Activated gamma-delta T cell treated with Interleukin-2 at 50 U/mL for 16 hours (primary cell): ENCODE results near the gene DNALI1.
A peak's percentile ranks its signal among the peaks of the same experiment; 100 is the strongest.
"Not testable (repeated sequence)": the region's sequence is repeated elsewhere in the genome, so short reads cannot be mapped to it uniquely, and the experiment has no call there.

Experiments
- DNase-seq: peaks from one replicate; pipeline ENCODE4 v3.0.0-alpha.2; 2020

The DNALI1 gene

DNA sequence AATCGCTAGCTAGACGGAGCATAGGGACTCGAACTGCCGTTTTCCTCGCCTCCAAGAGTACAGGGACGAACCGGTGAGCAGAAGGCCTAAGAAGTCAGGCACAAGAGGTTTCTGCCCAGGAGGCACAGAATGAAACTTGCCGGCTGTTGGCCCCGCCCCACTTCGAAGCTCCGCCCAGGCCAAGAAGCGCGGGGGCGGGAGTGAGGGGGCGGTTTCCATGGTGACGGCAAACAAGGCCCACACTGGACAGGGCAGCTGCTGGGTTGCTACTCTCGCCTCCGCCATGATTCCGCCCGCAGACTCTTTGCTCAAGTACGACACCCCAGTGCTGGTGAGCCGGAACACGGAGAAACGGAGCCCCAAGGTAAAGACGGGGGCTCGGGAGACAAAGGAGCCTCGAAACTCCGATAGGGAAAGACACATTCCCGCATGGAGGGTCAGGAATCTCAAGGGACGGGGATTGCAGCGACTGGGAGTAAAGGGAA, at the start of gene DNALI1:
DNALI1 (plus strand) TSS at position 229 of the 485 bp plus-strand sequence; CDS start at position 284, 55 bp downstream.
- DNase-seq, result no peak

DNA sequence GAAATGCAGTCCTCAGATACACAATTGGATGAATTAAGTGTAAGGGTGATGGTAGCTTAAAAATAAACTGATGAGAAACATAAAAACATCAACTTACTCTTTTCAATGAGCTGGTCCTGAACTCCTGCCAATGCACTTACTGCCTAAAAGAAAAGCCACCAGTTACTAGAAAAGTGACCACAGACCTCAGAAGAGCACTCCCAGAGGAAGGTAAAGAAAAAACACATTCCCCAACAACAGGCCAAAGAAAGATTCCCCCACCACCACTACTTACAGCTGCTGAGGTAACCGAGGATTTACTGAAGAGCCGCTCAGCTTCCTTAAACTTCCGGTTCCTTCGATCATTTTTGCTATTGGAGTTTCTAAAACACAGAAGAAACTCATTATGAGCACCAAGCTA, 47.6 kb upstream of the DNALI1 start:
- DNase-seq, result no peak

- peak; percentile 31 for DNase-seq
Observed at GRCh38 chr1:37513795-37514349, 42.9 kb upstream of the DNALI1 start.

DNA sequence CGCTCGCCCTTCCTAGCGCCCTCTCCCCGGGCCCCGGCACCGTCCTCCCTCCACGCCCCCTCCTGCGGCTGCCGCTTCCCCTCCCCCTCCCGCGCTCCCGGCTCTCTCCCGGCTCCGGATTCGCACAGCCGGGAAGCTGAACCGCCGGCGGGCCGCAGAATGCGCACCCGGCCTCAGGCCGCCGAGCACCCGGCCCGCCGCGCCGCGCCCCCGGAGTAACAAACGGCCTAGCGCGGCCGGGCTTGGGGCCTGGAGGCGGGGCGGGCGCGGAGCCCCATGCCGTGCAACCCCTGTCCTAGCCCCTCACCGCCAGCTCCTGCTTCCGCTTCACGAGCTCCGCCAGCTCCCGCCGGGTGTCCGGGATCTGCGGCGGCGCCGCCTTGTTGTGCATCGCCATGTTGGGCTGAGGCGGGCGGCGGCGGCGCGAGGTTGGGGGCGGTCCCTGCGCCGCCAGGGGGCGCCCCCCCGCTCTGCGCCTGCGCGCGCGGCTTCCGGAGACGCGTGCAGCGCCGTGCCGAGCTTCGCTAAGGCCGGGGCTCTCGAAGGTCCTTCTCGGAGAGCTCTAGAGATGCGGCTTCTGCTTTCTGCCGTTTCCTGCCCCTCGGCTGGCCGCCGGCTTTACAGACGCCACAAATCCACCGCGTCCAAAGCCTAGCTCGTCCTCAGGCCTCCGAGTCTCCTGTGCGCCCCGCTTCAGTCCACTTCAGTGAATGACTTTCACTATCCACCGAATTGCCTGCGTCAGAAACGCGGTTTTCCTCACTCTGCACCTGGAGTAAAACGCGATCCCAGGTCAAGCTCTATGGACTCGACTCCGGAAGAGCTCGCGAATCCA, 42.2 kb upstream of the DNALI1 start, which contains the start of gene MEAF6:
MEAF6 (minus strand) TSS at position 417 of the 835 bp plus-strand sequence; CDS start at position 397, 20 bp downstream.
- peak; percentile 82 for DNase-seq

DNA sequence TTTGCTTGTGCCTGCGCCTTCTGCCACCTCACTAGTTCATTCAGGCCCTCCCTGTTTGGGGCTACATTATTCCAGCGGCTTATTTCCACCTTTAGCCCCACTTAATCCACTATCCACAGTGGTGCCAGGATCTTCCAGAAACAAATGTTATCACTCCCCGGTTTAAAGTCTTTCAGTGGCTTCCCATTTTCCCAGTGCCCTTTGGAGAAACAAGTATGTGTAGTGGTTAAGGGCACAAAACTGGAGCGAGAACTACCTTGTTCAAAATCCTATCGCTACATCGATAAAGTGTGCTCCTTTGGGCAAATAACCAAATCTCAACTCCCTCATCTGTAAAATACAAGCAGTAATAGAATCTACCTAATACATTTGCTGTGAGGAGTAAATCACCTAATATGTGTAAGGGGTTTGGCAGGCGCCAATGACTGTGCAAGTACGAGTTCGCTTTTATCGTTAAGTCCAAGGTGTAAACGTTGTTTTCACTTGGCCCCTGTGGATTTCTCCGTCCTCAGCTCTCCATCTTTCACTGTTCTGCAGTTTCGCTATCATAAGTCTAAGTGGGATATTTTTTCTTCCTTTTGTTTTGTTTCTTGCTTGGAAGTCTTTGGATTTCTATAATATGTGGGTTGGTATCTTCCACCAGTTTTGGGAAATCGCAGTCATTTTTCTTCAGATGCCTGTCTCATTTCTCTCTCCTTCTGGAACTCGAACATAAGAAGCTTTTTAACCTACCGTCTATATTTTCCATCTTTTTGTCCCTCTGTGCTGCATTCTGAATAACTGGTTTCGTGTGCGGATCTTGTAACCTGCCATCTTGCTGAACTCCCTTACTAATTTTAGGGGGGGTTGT, 41.3 kb upstream of the DNALI1 start:
- DNase-seq, result no peak

GRCh38 chr1:37517569-37517968, 39.2 kb upstream of the DNALI1 start:
- no peak for DNase-seq

GRCh38 chr1:37518241-37518640, 38.5 kb upstream of the DNALI1 start:
- not testable (repeated sequence) for DNase-seq

- peak; percentile 51 for DNase-seq
Observed at GRCh38 chr1:37518929-37519328, 37.8 kb upstream of the DNALI1 start.

DNA sequence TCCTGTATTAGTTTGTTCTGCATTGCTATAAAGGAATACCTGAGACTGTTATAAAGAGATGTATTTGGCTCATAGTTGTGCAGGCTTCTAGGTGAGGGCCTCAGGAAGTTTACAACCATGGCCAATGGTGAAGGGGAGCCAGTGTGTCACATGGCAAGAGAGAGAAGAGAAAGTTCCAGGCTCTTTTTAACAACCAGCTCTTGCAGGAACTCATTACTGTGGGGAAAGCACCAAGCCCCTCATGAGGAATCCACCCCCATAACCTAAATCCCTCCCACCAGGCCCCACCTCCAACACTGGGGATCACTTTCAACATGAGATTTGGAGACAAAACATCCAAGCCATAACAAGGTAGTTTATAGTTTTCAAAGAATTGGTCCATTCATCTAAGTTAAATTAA, 37.1 kb upstream of the DNALI1 start:
- DNase-seq, result peak; percentile 4

- DNase-seq, result not testable (repeated sequence)
Observed at GRCh38 chr1:37529888-37530287, 26.9 kb upstream of the DNALI1 start.

DNA sequence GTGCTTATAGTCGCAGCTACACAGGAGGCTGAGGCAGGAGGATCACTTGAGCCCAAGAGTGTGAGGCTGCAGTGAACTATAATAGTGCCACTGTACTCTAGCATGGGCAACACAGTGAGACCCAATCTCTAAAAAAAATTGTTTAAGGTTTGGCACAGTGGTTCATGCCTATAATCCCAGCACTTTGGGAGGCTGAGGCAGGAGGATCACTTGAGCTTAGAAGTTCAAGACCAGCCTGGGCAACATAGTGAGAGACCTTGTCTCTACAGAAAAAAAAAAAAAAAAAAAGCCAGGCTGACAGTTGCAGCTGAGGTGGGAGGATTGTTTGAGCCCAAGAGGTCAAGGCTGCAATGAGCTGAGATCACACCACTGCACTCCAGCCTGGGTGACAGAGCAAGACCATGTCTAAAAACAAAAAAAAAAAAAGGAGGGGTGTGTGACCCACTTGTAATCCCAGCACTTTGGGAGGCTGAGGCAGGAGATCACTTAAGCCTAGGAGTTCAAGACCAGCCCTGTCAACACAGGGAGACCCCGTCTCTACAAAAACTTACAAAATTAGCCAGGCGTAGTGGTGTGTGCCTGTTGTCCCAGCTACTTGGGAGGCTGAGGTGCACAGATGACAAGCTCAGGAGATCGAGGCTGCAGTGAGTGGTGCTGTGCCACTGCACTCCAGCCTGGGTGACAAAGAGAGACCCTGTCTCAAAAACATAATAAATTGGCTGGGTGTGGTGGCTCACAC, 24.2 kb upstream of the DNALI1 start:
- DNase-seq, result not testable (repeated sequence)

GRCh38 chr1:37533317-37534093, 23.2 kb upstream of the DNALI1 start:
- no peak for DNase-seq

GRCh38 chr1:37537378-37537777, 19.4 kb upstream of the DNALI1 start:
- no peak for DNase-seq

DNA sequence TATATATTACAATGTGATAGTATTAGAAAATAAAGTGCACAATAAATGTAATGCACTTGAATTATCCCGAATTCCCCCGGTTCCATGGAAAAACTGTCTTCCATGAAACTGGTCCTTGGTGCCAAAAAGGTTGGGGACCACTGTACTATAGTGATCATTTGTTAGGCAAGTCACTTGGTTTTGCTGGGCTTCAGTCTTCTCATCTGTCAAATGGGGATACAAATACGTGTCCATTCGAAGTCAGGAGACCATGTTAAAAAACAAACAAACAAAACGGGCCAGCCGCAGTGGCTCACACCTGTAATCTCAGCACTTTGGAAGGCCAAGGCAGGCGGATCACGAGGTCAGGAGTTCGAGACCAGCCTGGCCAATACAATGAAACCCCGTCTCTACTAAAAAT, 17.6 kb upstream of the DNALI1 start:
- not testable (repeated sequence) for DNase-seq

GRCh38 chr1:37540036-37540785, 16.5 kb upstream of the DNALI1 start:
- DNase-seq, result no peak

- no peak for DNase-seq
Observed at GRCh38 chr1:37544530-37544929, 12.2 kb upstream of the DNALI1 start.

DNA sequence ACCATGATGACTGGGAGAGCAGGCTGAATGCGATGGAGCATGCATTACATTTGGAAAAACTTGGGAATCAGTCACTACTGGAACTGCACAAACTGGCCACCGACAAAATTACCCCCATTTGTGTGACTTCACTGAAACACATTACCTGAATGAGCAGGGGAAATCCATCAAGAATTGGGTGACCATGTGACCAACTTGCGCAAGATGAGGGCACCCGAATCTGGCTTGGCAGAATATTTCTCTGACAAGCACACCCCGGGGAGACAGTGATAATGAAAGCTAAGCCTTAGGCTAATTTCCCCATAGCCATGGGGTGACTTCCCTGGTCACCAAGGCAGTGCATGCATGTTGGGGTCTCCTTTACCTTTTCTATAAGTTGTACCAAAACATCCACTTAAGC, 11.7 kb upstream of the DNALI1 start:
- DNase-seq, result no peak

DNA sequence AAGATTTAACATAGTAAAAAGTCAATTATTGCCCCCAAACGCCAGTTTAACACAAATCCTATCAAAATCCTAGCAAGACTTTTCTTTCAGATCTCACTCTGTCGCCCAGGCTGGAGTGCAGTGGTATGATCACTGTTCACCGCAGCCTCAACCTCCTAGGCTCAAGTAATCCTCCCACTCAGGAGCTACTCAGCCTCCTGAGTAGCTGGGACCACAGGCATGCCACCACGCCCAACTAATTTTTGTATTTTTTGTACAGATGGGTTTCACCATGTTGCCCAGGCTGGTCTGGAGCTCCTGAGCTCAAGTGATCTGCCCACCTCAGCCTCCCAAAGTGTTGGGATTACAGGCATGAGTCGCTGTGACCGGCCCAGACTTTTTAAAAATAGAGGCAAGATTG, 7.4 kb upstream of the DNALI1 start:
- DNase-seq, result no peak

DNA sequence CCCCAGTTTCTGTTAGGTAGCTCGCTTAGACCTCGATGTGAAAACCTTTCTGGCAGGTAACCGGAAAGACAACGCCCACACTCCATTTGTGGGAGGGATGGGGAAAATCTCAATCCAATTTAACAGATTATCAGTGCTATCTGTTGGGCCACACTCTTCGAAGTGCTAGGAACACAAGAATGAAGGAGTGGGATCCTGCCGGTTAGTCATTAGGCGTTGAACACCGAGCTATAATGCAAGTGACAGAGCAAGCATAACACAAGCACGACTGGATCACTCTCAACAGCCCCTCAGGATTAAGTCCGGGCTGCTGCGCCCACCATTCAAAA, 3.2 kb upstream of the DNALI1 start:
- no peak for DNase-seq

GRCh38 chr1:37553927-37554808, 2.6 kb upstream of the DNALI1 start, which contains the start of gene SNIP1:
SNIP1 (minus strand) TSS chr1:37554293; CDS start chr1:37554229, 64 bp downstream.
- DNase-seq, result peak; percentile 90
